ENCODE data around the gene ANKRD7. TPM values are rescaled to one million over a fixed set of nuclear protein-coding genes. Genes with fewer than 3 reads are reported as not detected.
A peak's percentile ranks its signal among the peaks of the same experiment; 100 is the strongest.

Gene ANKRD7, protein sequence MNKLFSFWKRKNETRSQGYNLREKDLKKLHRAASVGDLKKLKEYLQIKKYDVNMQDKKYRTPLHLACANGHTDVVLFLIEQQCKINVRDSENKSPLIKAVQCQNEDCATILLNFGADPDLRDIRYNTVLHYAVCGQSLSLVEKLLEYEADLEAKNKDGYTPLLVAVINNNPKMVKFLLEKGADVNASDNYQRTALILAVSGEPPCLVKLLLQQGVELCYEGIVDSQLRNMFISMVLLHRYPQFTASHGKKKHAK
- total RNA-seq (1 to 10 TPM in 3 of 7 donors, under 1 TPM in 2, not detected in 2; 0.46 to 2.1 (median 1.1) TPM), polyA plus RNA-seq (under 1 TPM; 0.43 to 0.93 (median 0.47) TPM)
- long read RNA-seq, donor 1 = 0 reads
- long read RNA-seq, donor 2 = 0 reads

DNA sequence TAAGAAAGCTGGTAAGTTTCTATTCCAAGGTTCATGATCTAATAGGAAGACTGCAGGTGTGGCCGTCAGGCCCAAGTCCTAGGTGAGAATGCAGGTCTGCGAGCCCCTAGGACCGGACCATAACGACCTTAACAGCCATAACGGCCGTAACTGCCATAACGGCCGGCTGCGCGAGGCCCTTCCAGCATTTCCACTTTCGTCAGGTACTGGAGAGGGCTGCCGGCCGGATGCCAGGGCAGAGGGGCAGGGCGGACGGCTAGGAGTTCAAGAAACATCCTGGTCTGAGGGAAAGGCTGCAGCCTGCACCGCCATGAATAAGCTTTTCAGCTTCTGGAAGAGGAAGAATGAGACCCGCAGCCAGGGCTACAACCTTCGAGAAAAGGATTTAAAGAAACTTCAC lies at the start of gene ANKRD7:
Gene ANKRD7, plus strand, starts transcription at position 184 of the 400 bp plus-strand sequence. Its CDS starts 127 bp downstream, at position 311.
- intact Hi-C loops (cut with DNase I; ENCODE audit: low total_unique reads) = no loop called here
- no peak within 1 kb of the TSS for H3K27ac ChIP-seq
- no peaks in the 10 kb centered on the region for H3K9me3 ChIP-seq
- no peak within 1 kb of the TSS for H3K4me3 ChIP-seq
- 93 to 97% (median 94%) methylated on average over 18 of the region's 18 CpGs for WGBS, 5 donors
- H3K4me1 ChIP-seq = no peaks in the 10 kb centered on the region
- TF ChIP-seq POLR2AphosphoS5 (IDR thresholded peaks at IDR 0.05) (no peak), POLR2A (IDR thresholded peaks at IDR 0.05) (no peak)
- TF ChIP-seq, protein P1, sequence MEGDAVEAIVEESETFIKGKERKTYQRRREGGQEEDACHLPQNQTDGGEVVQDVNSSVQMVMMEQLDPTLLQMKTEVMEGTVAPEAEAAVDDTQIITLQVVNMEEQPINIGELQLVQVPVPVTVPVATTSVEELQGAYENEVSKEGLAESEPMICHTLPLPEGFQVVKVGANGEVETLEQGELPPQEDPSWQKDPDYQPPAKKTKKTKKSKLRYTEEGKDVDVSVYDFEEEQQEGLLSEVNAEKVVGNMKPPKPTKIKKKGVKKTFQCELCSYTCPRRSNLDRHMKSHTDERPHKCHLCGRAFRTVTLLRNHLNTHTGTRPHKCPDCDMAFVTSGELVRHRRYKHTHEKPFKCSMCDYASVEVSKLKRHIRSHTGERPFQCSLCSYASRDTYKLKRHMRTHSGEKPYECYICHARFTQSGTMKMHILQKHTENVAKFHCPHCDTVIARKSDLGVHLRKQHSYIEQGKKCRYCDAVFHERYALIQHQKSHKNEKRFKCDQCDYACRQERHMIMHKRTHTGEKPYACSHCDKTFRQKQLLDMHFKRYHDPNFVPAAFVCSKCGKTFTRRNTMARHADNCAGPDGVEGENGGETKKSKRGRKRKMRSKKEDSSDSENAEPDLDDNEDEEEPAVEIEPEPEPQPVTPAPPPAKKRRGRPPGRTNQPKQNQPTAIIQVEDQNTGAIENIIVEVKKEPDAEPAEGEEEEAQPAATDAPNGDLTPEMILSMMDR (IDR thresholded peaks at IDR 0.05 in 8 of 11, conservative IDR thresholded peaks at IDR 0.05 in 3 of 11) = no peak
- H3K27me3 ChIP-seq (replicated peaks in 1 of 7) = no peaks in the 10 kb centered on the region
- H3K36me3 ChIP-seq = no peaks in the 10 kb centered on the region
- DNase-seq = no peak

DNA sequence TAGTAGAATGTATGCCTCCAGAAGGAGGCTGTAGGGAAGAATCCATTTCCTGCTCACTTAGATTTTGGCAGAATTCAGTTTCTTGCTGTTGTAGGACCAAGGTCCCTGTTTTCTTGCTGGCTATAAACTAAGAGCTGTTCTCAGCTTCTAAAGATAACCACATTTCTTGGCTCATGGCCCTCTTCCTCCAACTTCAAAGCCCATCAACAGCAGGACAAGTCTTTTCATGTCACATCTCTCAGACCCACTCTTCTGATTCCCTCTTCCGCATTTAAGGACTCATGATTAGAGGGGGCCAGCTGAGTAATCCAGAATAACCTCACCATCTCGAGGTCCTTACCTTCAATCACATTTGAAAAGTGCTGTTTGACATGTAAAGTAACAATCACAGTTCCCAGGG lies 48.8 kb upstream of the ANKRD7 start:
- Histone ChIP-seq H3K27ac (no peak overlapping the region), H3K36me3 (no peaks in the 10 kb centered on the region), H3K4me3 (no peak overlapping the region), H3K4me1 (no peaks in the 10 kb centered on the region), H3K27me3 (replicated peaks in 1 of 7) (peaks cover 0 to 5% (median 0%) of the 10 kb centered on the region in 7 donors), H3K9me3 (no peaks in the 10 kb centered on the region)
- intact Hi-C loops (cut with DNase I; ENCODE audit: low total_unique reads) = no loop called here
- WGBS, 5 donors = 65 to 84% (median 81%) methylated on average over 2 of the region's 2 CpGs
- TF ChIP-seq POLR2AphosphoS5 (IDR thresholded peaks at IDR 0.05) (no peak), POLR2A (IDR thresholded peaks at IDR 0.05) (no peak)
- TF ChIP-seq, protein P1 (IDR thresholded peaks at IDR 0.05 in 8 of 11, conservative IDR thresholded peaks at IDR 0.05 in 3 of 11) = no peak
- no peak for DNase-seq

DNA sequence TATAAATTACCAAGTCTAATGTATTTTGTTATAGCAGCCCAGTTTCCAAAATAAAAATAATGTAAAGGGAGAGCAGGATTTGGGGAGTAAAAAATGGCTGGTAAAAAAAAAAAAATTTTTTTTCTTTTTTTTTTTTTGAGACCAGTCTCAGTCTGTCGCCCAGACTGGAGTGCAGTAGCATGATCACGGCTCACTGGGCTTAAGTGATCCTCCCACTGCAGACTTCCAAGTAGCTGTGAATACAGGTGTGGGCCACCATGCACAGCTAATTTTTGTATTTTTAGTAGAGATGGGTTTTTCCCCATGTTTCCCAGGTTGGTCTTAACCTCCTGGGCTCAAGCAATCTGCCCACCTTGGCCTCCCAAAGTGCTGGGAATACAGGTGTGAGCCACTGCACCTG lies 45.3 kb upstream of the ANKRD7 start:
- H3K27me3 ChIP-seq (replicated peaks in 1 of 7) = no peaks in the 10 kb centered on the region
- no peaks in the 10 kb centered on the region for H3K9me3 ChIP-seq
- no peaks in the 10 kb centered on the region for H3K36me3 ChIP-seq
- DNase-seq = no peak
- 55 to 90% (median 83%) methylated on average over 2 of the region's 2 CpGs for whole genome bisulfite sequencing, 5 donors
- intact Hi-C loops (cut with DNase I; ENCODE audit: low total_unique reads) = no loop called here
- H3K27ac ChIP-seq = no peak overlapping the region
- no peak overlapping the region for H3K4me3 ChIP-seq
- TF ChIP-seq, protein P1 (IDR thresholded peaks at IDR 0.05 in 8 of 11, conservative IDR thresholded peaks at IDR 0.05 in 3 of 11) = no peak
- TF ChIP-seq POLR2A (IDR thresholded peaks at IDR 0.05) = no peak
- TF ChIP-seq POLR2AphosphoS5 (IDR thresholded peaks at IDR 0.05) = no peak
- peaks cover 0 to 10% (median 5%) of the 10 kb centered on the region in 6 donors for H3K4me1 ChIP-seq

DNA sequence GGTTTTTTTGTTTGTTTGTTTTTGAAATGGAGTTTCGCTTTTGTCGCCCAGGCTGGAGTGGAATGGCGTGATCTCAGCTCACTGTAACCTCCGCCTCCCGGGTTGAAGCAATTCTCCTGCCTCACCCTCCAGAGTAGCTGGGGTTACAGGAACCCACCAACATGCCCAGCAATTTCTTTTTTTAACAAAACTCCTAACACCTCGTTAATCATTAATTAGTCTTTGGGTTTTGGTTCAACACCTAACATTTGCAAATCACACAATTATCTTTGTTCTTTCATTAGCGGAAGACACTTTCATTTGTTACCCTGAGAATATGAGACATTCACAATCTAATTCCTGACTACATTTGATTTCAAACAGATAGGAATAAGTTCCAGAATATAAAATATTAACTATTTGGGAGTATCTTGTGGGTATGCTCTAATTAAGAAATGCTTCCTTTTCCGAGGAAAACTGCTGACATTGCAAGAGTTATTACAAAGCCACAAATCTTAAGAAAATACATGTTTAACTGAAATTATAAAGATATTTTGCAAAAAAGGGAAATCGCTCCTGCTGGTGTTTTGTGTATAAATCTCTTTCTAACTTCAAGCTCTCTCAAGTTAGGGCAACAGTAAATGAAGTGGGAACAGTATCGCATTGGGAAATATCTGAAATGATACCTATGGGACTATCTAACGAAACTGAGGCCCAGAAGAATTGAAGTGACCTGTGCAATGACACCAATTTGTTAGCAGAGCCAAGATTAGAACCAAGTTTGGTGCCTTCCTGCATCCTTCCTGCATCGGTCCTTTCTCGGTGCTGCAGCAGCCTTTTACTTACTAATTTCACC lies 41.7 kb upstream of the ANKRD7 start:
- WGBS, 5 donors = 62 to 70% (median 64%) methylated on average over 13 of the region's 13 CpGs
- intact Hi-C loops (cut with DNase I; ENCODE audit: low total_unique reads) = no loop called here
- Histone ChIP-seq H3K27ac (peak overlapping the region; percentile 82 to 98 (median 96)), H3K4me1 (peaks cover 15 to 46% (median 38%) of the 10 kb centered on the region in 6 donors), H3K36me3 (peaks cover 0 to 14% (median 5%) of the 10 kb centered on the region in 6 donors), H3K9me3 (no peaks in the 10 kb centered on the region), H3K27me3 (replicated peaks in 1 of 7) (no peaks in the 10 kb centered on the region), H3K4me3 (peak overlapping the region; percentile 49 to 89 (median 70))
- DNase-seq = no peak
- TF ChIP-seq, protein P1 (IDR thresholded peaks at IDR 0.05 in 8 of 11, conservative IDR thresholded peaks at IDR 0.05 in 3 of 11) = no peak
- TF ChIP-seq POLR2A (IDR thresholded peaks at IDR 0.05) (no peak), POLR2AphosphoS5 (IDR thresholded peaks at IDR 0.05) (no peak)
